ENCODE measurements around the gene FOXN1. TPM values are rescaled to one million over a fixed set of nuclear protein-coding genes. Genes with fewer than 3 reads are reported as not detected.

Gene FOXN1
- polyA plus RNA-seq, 1 of the 3 experiments (the other 2 are of a cell fraction), result not detected

DNA sequence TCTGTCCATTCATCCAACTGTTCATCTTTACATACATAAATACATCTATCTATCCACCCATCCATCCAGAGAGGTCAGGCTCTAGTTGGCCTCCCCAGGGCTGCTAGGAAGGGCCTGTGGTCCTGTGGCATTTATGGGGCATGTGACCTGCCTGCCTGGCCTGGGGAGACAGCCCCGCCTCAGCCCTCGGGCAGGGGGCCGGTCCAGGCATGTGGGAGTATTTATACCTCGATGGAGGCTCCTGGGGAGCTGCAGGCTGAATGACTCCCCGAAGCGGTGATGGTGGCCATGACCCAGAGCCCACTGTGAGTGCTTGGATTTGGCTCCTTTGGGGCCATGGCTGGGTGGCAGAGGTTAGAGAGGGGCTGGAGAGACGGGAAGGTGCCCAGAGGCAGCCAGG, 7.3 kb downstream of the FOXN1 start:
- DNase-seq, result no peak
- H3K4me2 ChIP-seq, result no peak overlapping the region
- no peaks in the 10 kb centered on the region for H3K9me2 ChIP-seq
- no peak overlapping the region for H3K4me3 ChIP-seq (ENCODE audit: low read depth in 2 of 2, low read length in 1 of 2)
- POLR2A ChIA-PET, result no interaction called here
- H3K9me3 ChIP-seq, result no peaks in the 10 kb centered on the region
- H3F3A ChIP-seq (replicated peaks; ENCODE audit: insufficient read depth), result no peaks in the 10 kb centered on the region
- no peak overlapping the region for H3K9ac ChIP-seq
- WGBS (ENCODE audit: low lambda C conversion rate), result 25% methylated on average over 7 of the region's 7 CpGs
- H3K27ac ChIP-seq (ENCODE audit: low read depth in 2 of 2, low read length in 1 of 2), result no peak overlapping the region
- no peaks in the 10 kb centered on the region for H4K20me1 ChIP-seq (ENCODE audit: insufficient read depth)
- CTCF ChIA-PET, result interaction anchor here (0.7 to 1.3 kb wide), 2 partner anchors 27 to 35 kb away, joined by 3 to 7 read pairs; no protein-coding TSS in a partner anchor
- peaks cover 38% of the 10 kb centered on the region for H3K27me3 ChIP-seq (ENCODE audit: insufficient read depth)
- no peak overlapping the region for H2AFZ ChIP-seq (ENCODE audit: low read depth)
- no peaks in the 10 kb centered on the region for H3K79me2 ChIP-seq (ENCODE audit: insufficient read depth)
- H3K4me1 ChIP-seq (ENCODE audit: control insufficient read depth in 1 of 2, insufficient read depth in 2 of 2, low read depth in 1 of 2, low read length in 1 of 2), result no peaks in the 10 kb centered on the region
- TF ChIP-seq SIN3A (IDR thresholded peaks at IDR 0.05; ENCODE audit: borderline replicate concordance, low read depth, low read length) (no peak), FOSL2 (IDR thresholded peaks at IDR 0.05; ENCODE audit: borderline replicate concordance, low read depth) (no peak), TCF12 (IDR thresholded peaks at IDR 0.05) (no peak), NRF1 (IDR thresholded peaks at IDR 0.05; ENCODE audit: low read depth, low read length) (no peak), NFIC (IDR thresholded peaks at IDR 0.05; ENCODE audit: borderline replicate concordance) (no peak), SMC3 (IDR thresholded peaks at IDR 0.05; ENCODE audit: low read depth, low read length) (no peak), FOXM1 (IDR thresholded peaks at IDR 0.05; ENCODE audit: low read depth) (no peak), EZH2phosphoT487 (IDR thresholded peaks at IDR 0.05; ENCODE audit: borderline replicate concordance, low read depth) (no peak), YY1 (IDR thresholded peaks at IDR 0.05; ENCODE audit: low read depth) (no peak), RCOR1 (IDR thresholded peaks at IDR 0.05; ENCODE audit: low read length) (no peak), FOXJ3 (CRISPR knock-in tag; IDR thresholded peaks at IDR 0.05) (no peak), TAF1 (IDR thresholded peaks at IDR 0.05; ENCODE audit: borderline replicate concordance, low read depth, low read length) (no peak), RFX5 (IDR thresholded peaks at IDR 0.05; ENCODE audit: low read length) (no peak), RAD21 (IDR thresholded peaks at IDR 0.05; ENCODE audit: low read length) (no peak)
- TF ChIP-seq, protein P1, sequence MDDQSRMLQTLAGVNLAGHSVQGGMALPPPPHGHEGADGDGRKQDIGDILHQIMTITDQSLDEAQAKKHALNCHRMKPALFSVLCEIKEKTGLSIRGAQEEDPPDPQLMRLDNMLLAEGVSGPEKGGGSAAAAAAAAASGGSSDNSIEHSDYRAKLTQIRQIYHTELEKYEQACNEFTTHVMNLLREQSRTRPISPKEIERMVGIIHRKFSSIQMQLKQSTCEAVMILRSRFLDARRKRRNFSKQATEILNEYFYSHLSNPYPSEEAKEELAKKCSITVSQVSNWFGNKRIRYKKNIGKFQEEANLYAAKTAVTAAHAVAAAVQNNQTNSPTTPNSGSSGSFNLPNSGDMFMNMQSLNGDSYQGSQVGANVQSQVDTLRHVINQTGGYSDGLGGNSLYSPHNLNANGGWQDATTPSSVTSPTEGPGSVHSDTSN (IDR thresholded peaks at IDR 0.05), result no peak
- TF ChIP-seq, protein P2, sequence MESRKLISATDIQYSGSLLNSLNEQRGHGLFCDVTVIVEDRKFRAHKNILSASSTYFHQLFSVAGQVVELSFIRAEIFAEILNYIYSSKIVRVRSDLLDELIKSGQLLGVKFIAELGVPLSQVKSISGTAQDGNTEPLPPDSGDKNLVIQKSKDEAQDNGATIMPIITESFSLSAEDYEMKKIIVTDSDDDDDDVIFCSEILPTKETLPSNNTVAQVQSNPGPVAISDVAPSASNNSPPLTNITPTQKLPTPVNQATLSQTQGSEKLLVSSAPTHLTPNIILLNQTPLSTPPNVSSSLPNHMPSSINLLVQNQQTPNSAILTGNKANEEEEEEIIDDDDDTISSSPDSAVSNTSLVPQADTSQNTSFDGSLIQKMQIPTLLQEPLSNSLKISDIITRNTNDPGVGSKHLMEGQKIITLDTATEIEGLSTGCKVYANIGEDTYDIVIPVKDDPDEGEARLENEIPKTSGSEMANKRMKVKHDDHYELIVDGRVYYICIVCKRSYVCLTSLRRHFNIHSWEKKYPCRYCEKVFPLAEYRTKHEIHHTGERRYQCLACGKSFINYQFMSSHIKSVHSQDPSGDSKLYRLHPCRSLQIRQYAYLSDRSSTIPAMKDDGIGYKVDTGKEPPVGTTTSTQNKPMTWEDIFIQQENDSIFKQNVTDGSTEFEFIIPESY (IDR thresholded peaks at IDR 0.05; ENCODE audit: borderline replicate concordance, low read depth), result no peak
- TF ChIP-seq, protein P3, sequence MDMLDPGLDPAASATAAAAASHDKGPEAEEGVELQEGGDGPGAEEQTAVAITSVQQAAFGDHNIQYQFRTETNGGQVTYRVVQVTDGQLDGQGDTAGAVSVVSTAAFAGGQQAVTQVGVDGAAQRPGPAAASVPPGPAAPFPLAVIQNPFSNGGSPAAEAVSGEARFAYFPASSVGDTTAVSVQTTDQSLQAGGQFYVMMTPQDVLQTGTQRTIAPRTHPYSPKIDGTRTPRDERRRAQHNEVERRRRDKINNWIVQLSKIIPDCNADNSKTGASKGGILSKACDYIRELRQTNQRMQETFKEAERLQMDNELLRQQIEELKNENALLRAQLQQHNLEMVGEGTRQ (IDR thresholded peaks at IDR 0.05; ENCODE audit: borderline replicate concordance, low read depth, low read length), result no peak
- TF ChIP-seq, protein P4, sequence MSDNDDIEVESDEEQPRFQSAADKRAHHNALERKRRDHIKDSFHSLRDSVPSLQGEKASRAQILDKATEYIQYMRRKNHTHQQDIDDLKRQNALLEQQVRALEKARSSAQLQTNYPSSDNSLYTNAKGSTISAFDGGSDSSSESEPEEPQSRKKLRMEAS (IDR thresholded peaks at IDR 0.05; ENCODE audit: low read depth), result no peak
- no peaks in the 10 kb centered on the region for H3K36me3 ChIP-seq (replicated peaks in 1 of 2; ENCODE audit: control insufficient read depth in 1 of 2, insufficient read depth in 2 of 2, low read length in 1 of 2)
